SK-N-MC (cell line): Measurements from ENCODE around the gene CAPN11.

Source experiments
- EZH2 ChIP-seq: fragments of 200-600 bp; sonication (generic); IDR thresholded peaks from one replicate; pipeline ENCODE4 v1.6.1; 2017; ENCODE audit warnings: antibody characterized with exemption
- FOXP2 ChIP-seq: optimal IDR thresholded peaks from 2 replicates; pipeline ENCODE3; 2011; ENCODE audit warnings: mild to moderate bottlenecking, moderate library complexity; ENCODE audit not compliant: insufficient read depth; ENCODE audit errors: extremely low read length, control extremely low read depth
- POLR2AphosphoS5 ChIP-seq: IDR thresholded peaks from 2 replicates; pipeline ENCODE4 v1.6.1; 2012; ENCODE audit warnings: mild to moderate bottlenecking, low read depth, low read length, borderline replicate concordance

- TF ChIP-seq POLR2AphosphoS5, result no peak
- no peak for TF ChIP-seq FOXP2
- TF ChIP-seq EZH2, result no peak
These were observed 22.3 kb downstream of the CAPN11 start for GRCh38 chr6:44180886-44181285.
